T47D (cell line): ENCODE results near the gene TLR9.

Experiments
- DNase-seq, 2 experiments: peaks; one replicate each; pipeline versions ENCODE4 v3.0.0 to v3.0.0-alpha.2; 2011 to 2012; ENCODE audit warnings: low read depth in 1 of 2, low spot score in 1 of 2
- JUND ChIP-seq: IDR thresholded peaks from 2 replicates; pipeline ENCODE4 v1.6.1; 2012; ENCODE audit warnings: low read depth
- in situ Hi-C: cut with HindIII; loops from 2 replicates; pipeline ENCODE4 v1.10.0; 2016; ENCODE audit warnings: low sequenced_read_pairs, low pct_unique_long_range_greater_than_20kb

Gene TLR9

GRCh38 chr3:52226229-52226817 lies 878 bp upstream of the TLR9 start:
- no peak for TF ChIP-seq JUND
- in situ Hi-C loops, result no loop called here

GRCh38 chr3:52223449-52224408 lies 1.7 kb downstream of the TLR9 start:
- no peak for TF ChIP-seq JUND
- in situ Hi-C loops, result no loop called here
- no peak for DNase-seq

More at GRCh38 chr3:52226229-52226817, 878 bp upstream of the TLR9 start:
- DNase-seq, result no peak

GRCh38 chr3:52222319-52223221 lies 2.9 kb downstream of the TLR9 start:
- DNase-seq, result no peak
- no peak for TF ChIP-seq JUND
- in situ Hi-C loops, result no loop called here

GRCh38 chr3:52221563-52222318 lies 3.7 kb downstream of the TLR9 start:
- DNase-seq, result no peak
- in situ Hi-C loops, result no loop called here
- no peak for TF ChIP-seq JUND

- in situ Hi-C loops, result no loop called here
- no peak for TF ChIP-seq JUND
- no peak for DNase-seq
These were observed 4.3 kb downstream of the TLR9 start for GRCh38 chr3:52221141-52221562.

- in situ Hi-C loops, result no loop called here
- peak; percentile 72 to 84 for DNase-seq
- no peak for TF ChIP-seq JUND
These were observed 4.9 kb downstream of the TLR9 start for GRCh38 chr3:52220380-52221026.

GRCh38 chr3:52218937-52219650 lies 6.4 kb downstream of the TLR9 start:
- peak; percentile 57; the same call in 1 of the 2 replicates for TF ChIP-seq JUND
- in situ Hi-C loops, result no loop called here
- DNase-seq, result peak; percentile 55 to 93

GRCh38 chr3:52218454-52218853 lies 7.0 kb downstream of the TLR9 start:
- no peak for DNase-seq
- no peak for TF ChIP-seq JUND
- in situ Hi-C loops, result no loop called here

- no peak for DNase-seq
- no peak for TF ChIP-seq JUND
- in situ Hi-C loops, result no loop called here
These were observed 7.4 kb downstream of the TLR9 start for GRCh38 chr3:52218026-52218425.

- no peak for DNase-seq
- TF ChIP-seq JUND, result no peak
- in situ Hi-C loops, result no loop called here
These were observed 8.0 kb downstream of the TLR9 start for GRCh38 chr3:52217409-52217805.
